ENCODE measurements around the gene DSG4. TPM values are rescaled to one million over a fixed set of nuclear protein-coding genes. Genes with fewer than 3 reads are reported as not detected.

Gene DSG4
- total RNA-seq, 1 donor = not detected

DNA sequence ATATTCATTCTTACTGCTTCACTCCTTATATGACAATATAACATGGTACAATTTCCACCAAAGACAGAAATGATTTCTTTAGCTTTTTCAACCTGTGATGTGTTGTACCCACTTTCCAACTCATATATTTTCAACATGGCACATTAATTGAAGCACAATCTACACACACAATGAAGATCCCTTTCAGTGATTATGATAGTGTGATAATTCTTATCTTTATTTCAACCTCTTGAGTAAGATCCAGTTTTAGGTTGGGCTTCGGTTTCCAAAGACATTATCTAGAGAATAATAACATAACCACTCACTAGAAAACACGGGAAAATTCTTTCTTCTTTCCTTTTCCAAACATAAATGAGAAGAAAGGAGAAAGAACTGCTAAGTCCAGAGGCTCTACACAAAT is 67.6 kb downstream of the DSG4 start:
- no peak for DNase-seq (ENCODE audit: low read depth in 2 of 3, low spot score in 2 of 3)

DNA sequence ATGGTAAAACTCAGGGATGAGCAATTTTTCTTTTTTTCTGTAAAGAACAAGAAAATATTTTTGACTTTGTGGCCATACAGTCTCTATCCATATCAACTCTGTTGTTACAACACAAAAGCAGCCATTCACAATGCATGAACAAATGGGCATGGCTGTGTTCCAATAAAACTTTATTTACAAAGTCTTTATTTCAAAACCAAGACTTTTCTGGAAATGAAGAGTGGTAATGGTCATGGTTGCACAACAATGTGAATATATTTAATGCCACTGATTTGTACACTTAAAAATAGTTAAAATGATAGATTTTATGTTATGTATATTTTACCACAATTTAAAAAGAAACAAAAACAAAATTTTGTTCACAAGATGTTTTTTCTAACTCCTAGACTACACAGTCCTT is 69.3 kb downstream of the DSG4 start:
- DNase-seq (ENCODE audit: low read depth in 2 of 3, low spot score in 2 of 3) = no peak

DNA sequence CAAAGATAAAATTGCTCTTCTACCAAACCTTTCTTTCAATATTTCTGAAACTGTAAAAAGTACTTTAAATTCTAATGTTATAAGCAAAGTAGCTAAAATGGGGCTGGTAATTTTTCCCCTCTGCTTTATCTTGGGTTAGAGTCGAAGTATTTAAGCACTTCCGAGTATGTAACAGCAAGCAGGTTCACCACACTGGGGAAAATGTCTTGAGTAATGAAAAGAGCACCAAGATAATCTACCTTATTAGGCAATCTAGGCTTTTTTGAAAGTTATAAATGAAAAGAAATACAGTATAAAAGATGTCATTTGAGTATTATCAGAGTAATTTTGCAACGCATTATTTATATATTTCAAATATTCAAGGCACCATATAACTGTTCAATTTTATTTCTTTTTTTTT is 70.3 kb downstream of the DSG4 start:
- DNase-seq (ENCODE audit: low read depth in 2 of 3, low spot score in 2 of 3) = no peak

DNA sequence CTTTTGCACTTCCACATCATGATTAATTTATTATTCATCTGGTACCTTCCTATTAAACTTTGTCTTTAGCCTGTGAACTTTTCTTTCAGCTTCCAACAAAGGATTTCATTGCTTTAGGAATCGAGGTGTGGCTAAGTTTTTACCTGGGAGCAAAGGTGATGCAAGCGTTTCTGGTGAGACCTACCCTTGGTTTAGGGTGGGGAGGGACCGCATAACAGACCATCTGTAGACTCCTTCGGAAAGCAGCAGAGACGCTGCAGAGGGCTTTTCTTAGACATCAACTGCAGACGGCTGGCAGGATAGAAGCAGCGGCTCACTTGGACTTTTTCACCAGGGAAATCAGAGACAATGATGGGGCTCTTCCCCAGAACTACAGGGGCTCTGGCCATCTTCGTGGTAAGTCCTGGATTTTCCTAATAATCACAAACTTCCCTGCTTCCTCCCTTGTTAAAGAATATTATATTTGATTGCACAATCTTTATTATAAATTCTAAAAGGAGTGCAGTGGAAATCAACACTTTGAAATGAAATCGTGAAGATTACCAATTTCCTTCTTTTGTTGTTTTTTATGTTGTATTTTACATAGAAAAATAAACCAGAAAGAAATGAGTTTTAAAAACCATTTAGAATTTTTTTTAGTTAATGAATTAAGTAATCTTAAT is 71.1 kb downstream of the DSG4 start, which contains the start of gene DSG3:
Gene DSG3, plus strand, starts transcription at position 212 of the 662 bp plus-strand sequence. Its CDS starts 137 bp downstream, at position 349.
- DNase-seq (ENCODE audit: low read depth in 2 of 3, low spot score in 2 of 3) = no peak

DNA sequence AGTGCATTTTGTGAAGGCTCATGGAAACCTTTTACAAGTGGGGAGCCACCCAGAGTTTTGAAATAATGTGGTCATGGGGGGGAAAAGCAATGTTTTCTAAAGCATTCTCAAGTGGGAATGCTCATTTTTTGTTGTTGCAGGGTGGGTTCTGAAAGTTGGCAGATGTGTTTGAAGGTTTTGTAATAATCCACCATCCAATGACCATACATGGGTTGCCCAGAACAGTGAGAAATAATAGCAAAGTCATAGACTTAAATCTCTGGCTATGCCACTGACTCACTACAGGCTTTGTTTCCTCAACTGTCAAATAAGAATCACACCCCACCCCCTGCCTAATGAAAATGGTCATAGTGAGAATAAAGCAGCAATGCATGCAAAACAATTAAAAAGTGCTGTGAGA is 73.8 kb downstream of the DSG4 start:
- DNase-seq (ENCODE audit: low read depth in 2 of 3, low spot score in 2 of 3) = no peak

DNA sequence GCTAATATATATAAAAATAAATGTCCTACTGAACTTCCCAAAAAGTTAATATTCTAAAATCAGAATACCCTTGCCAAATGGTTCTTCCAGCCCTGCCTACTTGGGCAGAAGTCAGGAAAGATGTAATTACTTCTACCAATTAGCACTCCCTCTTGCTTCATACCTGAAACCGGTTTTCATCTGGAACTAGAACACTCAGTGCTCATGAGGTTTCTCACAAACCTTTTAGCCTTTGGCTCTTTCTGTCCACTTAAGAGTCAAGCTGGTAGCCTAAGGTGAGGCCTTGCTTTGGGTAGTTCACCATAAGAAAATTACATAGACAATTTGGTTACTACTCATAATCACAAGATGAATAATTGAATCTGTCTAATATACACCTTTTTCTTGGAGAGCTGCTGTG is 75.0 kb downstream of the DSG4 start:
- DNase-seq (ENCODE audit: low read depth in 2 of 3, low spot score in 2 of 3) = no peak

DNA sequence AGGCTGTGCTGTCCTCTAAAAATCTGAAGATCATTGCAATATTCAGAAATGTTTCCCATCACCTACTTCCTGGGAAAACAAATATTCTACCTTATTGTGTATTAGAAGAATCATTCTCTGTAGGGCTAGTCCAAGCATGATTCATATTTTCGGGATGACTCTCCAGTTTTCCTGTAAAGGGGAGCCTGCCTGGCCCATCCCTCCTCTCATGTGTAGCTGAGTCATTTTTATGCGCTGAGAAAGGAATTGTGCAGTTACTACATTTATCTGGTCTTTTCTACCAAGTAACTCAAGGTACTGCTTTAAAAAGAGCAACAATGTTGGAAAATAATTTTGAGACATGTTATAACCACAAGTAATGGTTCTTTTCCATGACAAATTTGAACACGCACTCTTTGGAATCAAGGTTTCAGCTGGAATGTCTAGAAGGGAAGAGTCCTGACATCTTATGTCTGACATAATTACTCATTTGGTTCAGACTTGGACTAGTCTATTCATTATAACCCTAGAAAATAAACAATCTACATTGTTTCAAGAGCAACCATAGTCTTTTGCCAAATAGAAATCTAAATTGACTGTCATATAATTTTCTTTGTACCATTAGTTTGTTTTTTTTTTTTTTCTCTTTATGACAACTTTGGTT is 77.6 kb downstream of the DSG4 start:
- no peak for DNase-seq (ENCODE audit: low read depth in 2 of 3, low spot score in 2 of 3)

Small RNAs within 50 kb of the gene (small RNA-seq; reads per million reads assigned to genes)
- gene RF00019 (not detected), gene RNU6-167P (not detected)

Other genes starting within 250 kb of the DSG4 start
- gene DSC1, start 213.9 kb upstream of the DSG4 start, total RNA-seq = not detected
- gene DSG1, start 58.6 kb upstream of the DSG4 start, total RNA-seq = not detected
- not detected for gene DSG3, start 71.0 kb downstream of the DSG4 start, total RNA-seq
- gene DSG2, start 121.4 kb downstream of the DSG4 start, total RNA-seq = 16.7 TPM
- under 0.01 TPM for gene TTR, start 215.1 kb downstream of the DSG4 start, total RNA-seq

Data from hematopoietic multipotent progenitor cell (in vitro differentiated cells).